Panc1 (cell line): ENCODE data around the gene LRRC71.

Experiments used
- SIN3A ChIP-seq: IDR thresholded peaks from 2 replicates; pipeline ENCODE4 v1.6.1; 2012; ENCODE audit warnings: low read depth, mild to moderate bottlenecking, low read length, moderate library complexity, borderline replicate concordance; ENCODE audit not compliant: insufficient read depth
- TF ChIP-seq, protein P1 (sequence below): fragments of 450-650 bp; IDR thresholded peaks from 2 replicates; pipeline ENCODE4 v1.5.1; 2017; ENCODE audit warnings: mild to moderate bottlenecking

DNA sequence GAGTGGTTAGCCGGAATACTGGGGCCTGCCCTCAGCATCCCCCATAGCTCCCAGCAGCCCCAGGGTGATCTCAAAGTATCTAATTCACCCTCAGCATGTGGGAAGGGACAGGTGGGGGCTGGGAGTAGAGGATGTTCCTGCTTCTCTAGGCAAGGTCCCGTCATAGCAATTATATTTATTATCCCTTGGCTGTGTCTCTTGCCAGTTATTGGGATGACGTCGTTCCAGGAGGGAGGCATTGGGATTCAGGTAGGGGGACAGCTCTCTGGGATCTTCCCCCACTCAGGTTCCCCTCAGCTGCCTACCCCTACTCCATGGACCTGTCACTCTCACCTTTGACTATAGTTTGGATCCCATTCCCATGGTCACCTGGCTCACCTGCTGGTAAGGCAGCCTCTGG is 38.8 kb upstream of the LRRC71 start:
- TF ChIP-seq SIN3A: no peak
- TF ChIP-seq, protein P1, sequence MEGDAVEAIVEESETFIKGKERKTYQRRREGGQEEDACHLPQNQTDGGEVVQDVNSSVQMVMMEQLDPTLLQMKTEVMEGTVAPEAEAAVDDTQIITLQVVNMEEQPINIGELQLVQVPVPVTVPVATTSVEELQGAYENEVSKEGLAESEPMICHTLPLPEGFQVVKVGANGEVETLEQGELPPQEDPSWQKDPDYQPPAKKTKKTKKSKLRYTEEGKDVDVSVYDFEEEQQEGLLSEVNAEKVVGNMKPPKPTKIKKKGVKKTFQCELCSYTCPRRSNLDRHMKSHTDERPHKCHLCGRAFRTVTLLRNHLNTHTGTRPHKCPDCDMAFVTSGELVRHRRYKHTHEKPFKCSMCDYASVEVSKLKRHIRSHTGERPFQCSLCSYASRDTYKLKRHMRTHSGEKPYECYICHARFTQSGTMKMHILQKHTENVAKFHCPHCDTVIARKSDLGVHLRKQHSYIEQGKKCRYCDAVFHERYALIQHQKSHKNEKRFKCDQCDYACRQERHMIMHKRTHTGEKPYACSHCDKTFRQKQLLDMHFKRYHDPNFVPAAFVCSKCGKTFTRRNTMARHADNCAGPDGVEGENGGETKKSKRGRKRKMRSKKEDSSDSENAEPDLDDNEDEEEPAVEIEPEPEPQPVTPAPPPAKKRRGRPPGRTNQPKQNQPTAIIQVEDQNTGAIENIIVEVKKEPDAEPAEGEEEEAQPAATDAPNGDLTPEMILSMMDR: no peak
